OCI-LY7 (cell line): ENCODE measurements around the gene PCNX3. TPM values are rescaled to one million over a fixed set of nuclear protein-coding genes. Genes with fewer than 3 reads are reported as not detected.

Experiments
- BruUV-seq: library from RNA; stranded (reverse); fragments of 400-500 nt; replicated peaks from 2 replicates; lab custom pipeline; 2021; lab: Mats Ljungman, UMichigan
- CTCF ChIA-PET: fragments of 300-600 bp; sonication (Branson Sonifier 250); formaldehyde crosslinking; loops from one replicate; lab custom pipeline; 2022; ENCODE audit warnings: antibody characterized with exemption; ENCODE audit not compliant: unreplicated experiment; lab: Charles Lee
- POLR2A ChIA-PET: fragments of 300-600 bp; sonication (Branson Sonifier 250); formaldehyde crosslinking; loops from one replicate; lab custom pipeline; 2022; ENCODE audit warnings: antibody characterized with exemption; lab: Charles Lee
- DNase-seq: peaks from one replicate; pipeline ENCODE4 v3.0.0-alpha.2; 2015; ENCODE audit warnings: low spot score
- H2AFZ ChIP-seq: fragments of 200-600 bp; sonication (generic), shearing (Covaris generic); 2 replicates; pipeline ENCODE4 v1.6.1; 2014; ENCODE audit warnings: mild to moderate bottlenecking, antibody characterized with exemption, low read length, moderate library complexity
- H3K27ac ChIP-seq: fragments of 200-600 bp; sonication (generic); 2 replicates; pipeline ENCODE4 v1.5.1; 2014; ENCODE audit warnings: mixed run types, low read depth, mild to moderate bottlenecking, moderate library complexity, low read length, inconsistent platforms; ENCODE audit not compliant: poor library complexity, severe bottlenecking
- H3K36me3 ChIP-seq: fragments of 200-600 bp; sonication (generic); 2 replicates; pipeline ENCODE4 v1.6.1; 2014; ENCODE audit warnings: mild to moderate bottlenecking, antibody characterized with exemption, low read length, moderate library complexity, mixed read lengths; ENCODE audit not compliant: insufficient read depth
- H3K4me1 ChIP-seq: fragments of 200-600 bp; sonication (generic); 2 replicates; pipeline ENCODE4 v1.5.1; 2014; ENCODE audit warnings: mild to moderate bottlenecking, low read length; ENCODE audit not compliant: insufficient read depth, poor library complexity, severe bottlenecking
- H3K4me2 ChIP-seq: fragments of 200-600 bp; sonication (generic); 2 replicates; pipeline ENCODE4 v1.6.1; 2014; ENCODE audit warnings: mild to moderate bottlenecking, low read length
- H3K4me3 ChIP-seq: fragments of 200-600 bp; sonication (generic); 2 replicates; pipeline ENCODE4 v1.5.1; 2014; ENCODE audit warnings: mild to moderate bottlenecking, low read depth, low read length; ENCODE audit not compliant: poor library complexity, severe bottlenecking
- H3K79me2 ChIP-seq: fragments of 200-600 bp; sonication (generic); 2 replicates; pipeline ENCODE4 v1.6.1; 2016; ENCODE audit warnings: low read depth, mild to moderate bottlenecking, low read length, moderate library complexity, mixed read lengths; ENCODE audit not compliant: insufficient read depth
- H3K9me2 ChIP-seq: fragments of 200-600 bp; sonication (generic); 2 replicates; pipeline ENCODE4 v1.6.1; 2016; ENCODE audit warnings: mild to moderate bottlenecking, low read length, mixed read lengths; ENCODE audit not compliant: insufficient read depth
- H3K9me3 ChIP-seq: fragments of 200-600 bp; sonication (generic); 2 replicates; pipeline ENCODE4 v1.6.1; 2014; ENCODE audit warnings: mild to moderate bottlenecking, mixed run types, low read length, mixed read lengths
- H4K20me1 ChIP-seq: fragments of 200-600 bp; sonication (generic); 2 replicates; pipeline ENCODE4 v1.6.1; 2014; ENCODE audit warnings: mild to moderate bottlenecking, antibody characterized with exemption, low read length, moderate library complexity, mixed read lengths; ENCODE audit not compliant: insufficient read depth
- CTCF ChIP-seq: fragments of 200-600 bp; sonication (generic); conservative IDR thresholded peaks from 2 replicates; pipeline ENCODE4 v1.5.1; 2014; ENCODE audit warnings: mild to moderate bottlenecking, antibody characterized with exemption, low read length, moderate library complexity, mixed read lengths
- EZH2phosphoT487 ChIP-seq: fragments of 200-600 bp; sonication (generic); IDR thresholded peaks from 2 replicates; pipeline ENCODE4 v1.6.1; 2018; ENCODE audit warnings: low read depth, borderline replicate concordance, mild to moderate bottlenecking, mixed run types, antibody characterized with exemption, low read length, moderate library complexity, mixed read lengths
- intact Hi-C: fragments of 100-400 bp; cut with micrococcal nuclease; formaldehyde crosslinking; loops from one replicate; pipeline ENCODE4 v1.10.0; 2022; ENCODE audit not compliant: unreplicated experiment
- total RNA-seq, 2 experiments: library from RNA; depleted of rRNA in 1 of 2; stranded (reverse); fragments of >200 nt in 1 of 2; shearing (Covaris generic) in 1 of 2; gene quantifications; 2 replicates each; pipeline ENCODE4 v1.2.3, GENCODE V29; 2014 to 2022

PCNX3 gene
- total RNA-seq, 2 experiments from 2014 or later, result 36.2 to 66.7 TPM

- H4K20me1 ChIP-seq, result no peaks in the 10 kb centered on the region
- DNase-seq, result no peak
- H3K9me3 ChIP-seq, result no peaks in the 10 kb centered on the region
- intact Hi-C loops, result no loop called here
- TF ChIP-seq EZH2phosphoT487 (no peak), CTCF (no peak)
- H2AFZ ChIP-seq, result no peak overlapping the region
- BruUV-seq, result no TSS peak
- H3K9me2 ChIP-seq, result no peaks in the 10 kb centered on the region
- peaks cover 24% of the 10 kb centered on the region for H3K4me1 ChIP-seq
- no peak overlapping the region for H3K4me2 ChIP-seq
- H3K79me2 ChIP-seq, result peaks cover 21% of the 10 kb centered on the region; the same call in 1 of the 2 replicates
- H3K27ac ChIP-seq, result no peak overlapping the region
- CTCF ChIA-PET, result interaction anchor here (0.5 kb wide), 1 partner anchor 367 kb away, joined by 10 read pairs; no protein-coding TSS in a partner anchor
- peaks cover 67% of the 10 kb centered on the region for H3K36me3 ChIP-seq
- H3K4me3 ChIP-seq, result no peak overlapping the region
- POLR2A ChIA-PET, result no interaction called here
Measured at GRCh38 chr11:65644837-65645236, 29.3 kb downstream of the PCNX3 start.

- Histone ChIP-seq H4K20me1 (no peaks in the 10 kb centered on the region), H3K79me2 (peaks cover 13% of the 10 kb centered on the region; the same call in 1 of the 2 replicates), H3K9me2 (no peaks in the 10 kb centered on the region), H3K4me1 (peaks cover 15% of the 10 kb centered on the region), H3K36me3 (peaks cover 76% of the 10 kb centered on the region), H3K4me3 (no peak overlapping the region), H3K9me3 (no peaks in the 10 kb centered on the region), H3K4me2 (no peak overlapping the region), H2AFZ (no peak overlapping the region), H3K27ac (no peak overlapping the region)
- BruUV-seq, result no TSS peak
- intact Hi-C loops, result no loop called here
- DNase-seq, result no peak
- no peak for TF ChIP-seq EZH2phosphoT487
- TF ChIP-seq CTCF, result no peak
- ChIA-PET CTCF (no interaction called here), POLR2A (no interaction called here)
Measured at GRCh38 chr11:65645710-65646109, 30.1 kb downstream of the PCNX3 start.

- no peak overlapping the region for H2AFZ ChIP-seq
- no peak for TF ChIP-seq CTCF
- no peak for TF ChIP-seq EZH2phosphoT487
- H3K9me2 ChIP-seq, result no peaks in the 10 kb centered on the region
- CTCF ChIA-PET, result no interaction called here
- intact Hi-C loops, result no loop called here
- H3K79me2 ChIP-seq, result peaks cover 6% of the 10 kb centered on the region; the same call in 1 of the 2 replicates
- DNase-seq, result no peak
- H3K36me3 ChIP-seq, result peaks cover 77% of the 10 kb centered on the region
- no peak overlapping the region for H3K4me2 ChIP-seq
- H3K27ac ChIP-seq, result no peak overlapping the region
- no peaks in the 10 kb centered on the region for H3K9me3 ChIP-seq
- no TSS peak for BruUV-seq
- H3K4me1 ChIP-seq, result peaks cover 8% of the 10 kb centered on the region
- POLR2A ChIA-PET, result no interaction called here
- no peaks in the 10 kb centered on the region for H4K20me1 ChIP-seq
- no peak overlapping the region for H3K4me3 ChIP-seq
Measured at GRCh38 chr11:65646288-65646957, 30.8 kb downstream of the PCNX3 start.
